HG03097 (cell line): Measurements from ENCODE around the gene SLC8A3.

Source experiments
- ATAC-seq: cut with Tn5 transposase; IDR thresholded peaks from one replicate; pipeline ENCODE4 v1.9.1; 2021; ENCODE audit not compliant: unreplicated experiment, low FRiP score

The SLC8A3 gene

GRCh38 chr14:70177081-70177800 lies 11.5 kb downstream of the SLC8A3 start:
- ATAC-seq: no peak

GRCh38 chr14:70173569-70173968 lies 15.2 kb downstream of the SLC8A3 start:
- no peak for ATAC-seq

- ATAC-seq: no peak
Measured at GRCh38 chr14:70171726-70172125, 17.0 kb downstream of the SLC8A3 start.

- ATAC-seq: no peak
Measured at GRCh38 chr14:70170976-70171375, 17.8 kb downstream of the SLC8A3 start.

GRCh38 chr14:70168406-70168805 lies 20.3 kb downstream of the SLC8A3 start:
- ATAC-seq: no peak

- no peak for ATAC-seq
Measured at GRCh38 chr14:70166530-70167203, 22.1 kb downstream of the SLC8A3 start.

GRCh38 chr14:70162358-70162757 lies 26.4 kb downstream of the SLC8A3 start:
- no peak for ATAC-seq

- no peak for ATAC-seq
Measured at GRCh38 chr14:70156592-70156991, 32.2 kb downstream of the SLC8A3 start.

- no peak for ATAC-seq
Measured at GRCh38 chr14:70152704-70153103, 36.0 kb downstream of the SLC8A3 start.

- no peak for ATAC-seq
Measured at GRCh38 chr14:70152081-70152480, 36.7 kb downstream of the SLC8A3 start.

- ATAC-seq: no peak
Measured at GRCh38 chr14:70149596-70150165, 39.1 kb downstream of the SLC8A3 start.

GRCh38 chr14:70148911-70149595 lies 39.7 kb downstream of the SLC8A3 start:
- ATAC-seq: no peak

- ATAC-seq: no peak
Measured at GRCh38 chr14:70148351-70148750, 40.4 kb downstream of the SLC8A3 start.

- ATAC-seq: no peak
Measured at GRCh38 chr14:70144046-70144445, 44.7 kb downstream of the SLC8A3 start.

GRCh38 chr14:70143306-70143705 lies 45.4 kb downstream of the SLC8A3 start:
- ATAC-seq: no peak

GRCh38 chr14:70140614-70141013 lies 48.1 kb downstream of the SLC8A3 start:
- no peak for ATAC-seq

- ATAC-seq: no peak
Measured at GRCh38 chr14:70139384-70139783, 49.4 kb downstream of the SLC8A3 start.

- no peak for ATAC-seq
Measured at GRCh38 chr14:70137788-70138187, 51.0 kb downstream of the SLC8A3 start.

- no peak for ATAC-seq
Measured at GRCh38 chr14:70133461-70133860, 55.3 kb downstream of the SLC8A3 start.

- no peak for ATAC-seq
Measured at GRCh38 chr14:70130482-70130881, 58.3 kb downstream of the SLC8A3 start.

GRCh38 chr14:70127186-70127585 lies 61.6 kb downstream of the SLC8A3 start:
- no peak for ATAC-seq
